Ovary (tissue), 9 donors: ENCODE data around the gene KRTAP5-6. TPM values are rescaled to one million over a fixed set of nuclear protein-coding genes. Genes with fewer than 3 reads are reported as not detected.

Experiments
- DNase-seq, 5 donors: peaks; one replicate each; pipeline ENCODE4 v3.0.0-alpha.2; 2019 to 2020
- H3K27ac ChIP-seq, 2 donors: fragments of 200-600 bp; one replicate each; pipeline versions ENCODE4 v1.5.1 to v1.8.0; 2019 to 2022
- H3K27me3 ChIP-seq: fragments of 200-600 bp; one replicate; pipeline ENCODE4 v1.8.0; 2022
- H3K36me3 ChIP-seq: fragments of 200-600 bp; sonication (generic); one replicate; pipeline ENCODE4 v1.5.1; 2019
- H3K4me1 ChIP-seq: one replicate; pipeline ENCODE4 v1.8.1; 2013; ENCODE audit warnings: mild to moderate bottlenecking, moderate library complexity; ENCODE audit not compliant: insufficient read depth
- H3K4me3 ChIP-seq: fragments of 200-600 bp; sonication (generic); one replicate; pipeline ENCODE4 v1.5.1; 2017
- H3K9me3 ChIP-seq, 2 donors: fragments of 200-600 bp in 1 of 2; sonication (generic) in 1 of 2; one replicate each; pipeline versions ENCODE4 v1.5.1 to v1.8.1; 2013 to 2019; ENCODE audit warnings: mild to moderate bottlenecking in 1 of 2, moderate library complexity in 1 of 2
- EP300 ChIP-seq: sonication (generic); formaldehyde crosslinking; IDR thresholded peaks from one replicate; pipeline ENCODE4 v1.6.1; 2017; ENCODE audit warnings: antibody characterized with exemption
- POLR2A ChIP-seq: fragments of 450-650 bp; IDR thresholded peaks from one replicate; pipeline ENCODE4 v1.6.1; 2017; ENCODE audit warnings: antibody characterized with exemption, mild to moderate bottlenecking, moderate library complexity
- WGBS, 3 donors: extraction: QIAGEN DNeasy Blood & Tissue Kit in 1 of 3; methylation state at CpG; one replicate each; pipeline versions ENCODE4 v1.1.5 to v1.1.7; 2013 to 2017; 5-methylcytosine and 5-hydroxymethylcytosine counted together
- intact Hi-C, 4 donors: fragments of 100-400 bp; cut with DNase I; formaldehyde crosslinking; loops; one replicate each; pipeline versions ENCODE4 v1.11.0 to v1.15.1; 2022 to 2023
- polyA plus RNA-seq, 2 donors: library from polyadenylated mRNA; stranded (reverse); fragments of 200-250 nt in 1 of 2; fragments of 350-450 nt in 1 of 2; fragmentation: Illumina TruSeq in 1 of 2; extraction: RNeasy Lipid Tissue Mini Kit (QIAGEN cat#74804) in 1 of 2; gene quantifications; one replicate each; pipeline ENCODE4 v1.2.3, GENCODE V29; 2013 to 2014
- total RNA-seq, 7 donors: library from RNA; depleted of rRNA in 2 of 7; stranded (reverse); fragments of >200 nt in 2 of 7; fragmentation: NEBNext Ultra II Directional in 3 of 7; extraction: Animal tissue kit (Norgen Biotek cat#: 25700) in 3 of 7; gene quantifications; one replicate each; pipeline versions ENCODE4 v1.1.0 to v1.2.4, GENCODE V29; 2016 to 2023
- TF ChIP-seq, protein P1 (sequence below), 3 donors: fragments of 450-650 bp in 2 of 3; fragments of 200-600 bp in 1 of 3; IDR thresholded peaks; one replicate each; pipeline versions ENCODE4 v1.5.1 to v1.8.0; 2016 to 2022; ENCODE audit warnings: antibody characterized with exemption in 3 of 3, mild to moderate bottlenecking in 1 of 3
- donor health status: DM: no; HTN: no; CAD: no; lungs with moderate emphysema.
- donor health status: DM: no; HTN: no; CAD: no.
- donor health status: Bipolar disorder and iron deficiency.
- donor health status: DM: yes; HTN: yes; CAD: no.
- donor health status: DM: no; HTN: no; CAD: no.
- donor health status: DM: yes; HTN: yes; CAD: no.

KRTAP5-6 gene
- total and polyA plus RNA-seq, 9 donors, result not detected

DNA sequence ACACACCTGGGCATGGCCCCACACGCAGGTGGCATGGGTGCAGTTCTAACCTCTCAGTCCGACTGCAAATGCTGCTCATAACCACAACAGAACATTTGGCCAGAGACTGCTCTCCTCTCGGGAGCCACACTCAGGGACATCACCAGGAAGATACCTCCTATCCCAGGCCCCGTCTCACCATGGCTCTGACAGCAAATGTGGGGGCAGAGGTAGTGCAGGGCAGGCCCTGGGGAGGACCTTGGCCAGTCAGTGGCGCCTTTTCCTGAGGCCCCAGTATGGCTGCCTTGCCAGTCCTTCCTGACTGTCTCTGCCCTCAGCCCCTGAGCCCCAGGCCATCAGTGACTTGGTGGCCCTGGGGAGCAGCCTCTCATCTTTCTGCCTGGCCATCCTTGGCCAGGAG lies 2.8 kb downstream of the KRTAP5-6 start:
- intact Hi-C loops, result loop anchor here in 3 of 4 donors (5.0 to 10.0 kb wide), 3 partner anchors 215 to 453 kb away; partner anchors contain the start of gene TNNT3 (in 1 of the 3)
- H3K27ac ChIP-seq, result no peak overlapping the region
- no peak for TF ChIP-seq POLR2A
- TF ChIP-seq, protein P1, sequence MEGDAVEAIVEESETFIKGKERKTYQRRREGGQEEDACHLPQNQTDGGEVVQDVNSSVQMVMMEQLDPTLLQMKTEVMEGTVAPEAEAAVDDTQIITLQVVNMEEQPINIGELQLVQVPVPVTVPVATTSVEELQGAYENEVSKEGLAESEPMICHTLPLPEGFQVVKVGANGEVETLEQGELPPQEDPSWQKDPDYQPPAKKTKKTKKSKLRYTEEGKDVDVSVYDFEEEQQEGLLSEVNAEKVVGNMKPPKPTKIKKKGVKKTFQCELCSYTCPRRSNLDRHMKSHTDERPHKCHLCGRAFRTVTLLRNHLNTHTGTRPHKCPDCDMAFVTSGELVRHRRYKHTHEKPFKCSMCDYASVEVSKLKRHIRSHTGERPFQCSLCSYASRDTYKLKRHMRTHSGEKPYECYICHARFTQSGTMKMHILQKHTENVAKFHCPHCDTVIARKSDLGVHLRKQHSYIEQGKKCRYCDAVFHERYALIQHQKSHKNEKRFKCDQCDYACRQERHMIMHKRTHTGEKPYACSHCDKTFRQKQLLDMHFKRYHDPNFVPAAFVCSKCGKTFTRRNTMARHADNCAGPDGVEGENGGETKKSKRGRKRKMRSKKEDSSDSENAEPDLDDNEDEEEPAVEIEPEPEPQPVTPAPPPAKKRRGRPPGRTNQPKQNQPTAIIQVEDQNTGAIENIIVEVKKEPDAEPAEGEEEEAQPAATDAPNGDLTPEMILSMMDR (IDR thresholded peaks at IDR 0.05), result no peak
- TF ChIP-seq EP300, result no peak
- no peak for DNase-seq
- H3K4me3 ChIP-seq, result no peak overlapping the region
- no peaks in the 10 kb centered on the region for H3K4me1 ChIP-seq
- no peaks in the 10 kb centered on the region for H3K36me3 ChIP-seq
- no peaks in the 10 kb centered on the region for H3K27me3 ChIP-seq
- peaks cover 0 to 3% of the 10 kb centered on the region in 2 donors for H3K9me3 ChIP-seq
- WGBS, 3 donors, result 62 to 74% (median 70%) methylated on average over 5 of the region's 5 CpGs

GRCh38 chr11:1701091-1701807 lies 4.3 kb downstream of the KRTAP5-6 start:
- WGBS, 3 donors, result 63 to 66% (median 66%) methylated on average over 10 of the region's 10 CpGs
- H3K36me3 ChIP-seq, result no peaks in the 10 kb centered on the region
- peaks cover 0 to 3% of the 10 kb centered on the region in 2 donors for H3K9me3 ChIP-seq
- TF ChIP-seq EP300 (no peak), POLR2A (no peak)
- TF ChIP-seq, protein P1 (IDR thresholded peaks at IDR 0.05), result no peak
- intact Hi-C loops, result no loop called here
- H3K4me1 ChIP-seq, result no peaks in the 10 kb centered on the region
- no peak overlapping the region for H3K27ac ChIP-seq
- H3K4me3 ChIP-seq, result no peak overlapping the region
- no peak for DNase-seq
- H3K27me3 ChIP-seq, result no peaks in the 10 kb centered on the region

DNA sequence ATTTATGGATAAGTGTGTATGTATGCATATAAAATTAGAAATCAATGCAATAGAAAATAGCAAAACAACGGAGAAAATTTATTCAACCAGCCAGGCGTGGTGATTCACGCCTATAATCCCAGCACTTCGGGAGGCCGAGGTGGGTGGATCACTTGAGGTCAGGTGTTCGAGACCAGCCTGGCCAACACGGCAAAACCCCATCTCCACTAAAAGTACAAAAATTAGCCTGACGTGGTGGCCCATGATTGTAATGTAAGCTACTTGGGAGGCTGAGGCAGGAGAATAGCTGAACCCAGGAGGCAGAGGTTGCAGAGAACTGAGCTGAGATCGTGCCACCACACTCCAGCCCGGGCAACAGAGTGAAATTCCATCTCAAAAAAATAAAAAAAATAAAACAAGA lies 5.5 kb downstream of the KRTAP5-6 start:
- no peaks in the 10 kb centered on the region for H3K27me3 ChIP-seq
- intact Hi-C loops, result no loop called here
- H3K4me3 ChIP-seq, result no peak overlapping the region
- H3K36me3 ChIP-seq, result no peaks in the 10 kb centered on the region
- H3K27ac ChIP-seq, result no peak overlapping the region
- TF ChIP-seq, protein P1 (IDR thresholded peaks at IDR 0.05), result no peak
- TF ChIP-seq POLR2A (no peak), EP300 (no peak)
- WGBS, 3 donors, result 83 to 94% (median 92%) methylated on average over 10 of the region's 10 CpGs
- H3K4me1 ChIP-seq, result no peaks in the 10 kb centered on the region
- DNase-seq, result no peak
- H3K9me3 ChIP-seq, result peaks cover 0 to 3% of the 10 kb centered on the region in 2 donors

DNA sequence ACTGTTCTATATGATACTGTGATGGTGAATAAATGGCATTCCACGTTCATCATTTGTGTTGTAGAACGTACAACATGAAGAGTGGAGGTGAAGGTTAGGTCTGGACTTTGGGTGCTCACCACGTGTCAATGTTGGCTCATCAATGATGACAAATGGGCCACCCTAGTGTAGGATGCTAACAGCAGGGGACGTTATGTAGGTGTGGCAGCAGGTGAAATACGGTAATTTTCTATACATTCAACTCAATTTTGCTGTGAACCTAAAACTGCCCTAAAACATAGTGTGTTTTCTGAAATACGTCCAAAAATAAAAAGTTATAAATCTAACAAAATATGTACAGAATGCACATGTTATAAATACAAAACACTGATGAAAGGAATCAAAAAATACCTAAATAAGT lies 6.2 kb downstream of the KRTAP5-6 start:
- no peaks in the 10 kb centered on the region for H3K27me3 ChIP-seq
- 79 to 88% (median 84%) methylated on average over 6 of the region's 6 CpGs for WGBS, 3 donors
- no peak overlapping the region for H3K4me3 ChIP-seq
- H3K4me1 ChIP-seq, result no peaks in the 10 kb centered on the region
- DNase-seq, result no peak
- peaks cover 0 to 3% of the 10 kb centered on the region in 2 donors for H3K9me3 ChIP-seq
- H3K36me3 ChIP-seq, result no peaks in the 10 kb centered on the region
- H3K27ac ChIP-seq, result no peak overlapping the region
- no peak for TF ChIP-seq POLR2A
- TF ChIP-seq, protein P1 (IDR thresholded peaks at IDR 0.05), result no peak
- no peak for TF ChIP-seq EP300
- intact Hi-C loops, result no loop called here
